Stimulated activated CD8-positive, alpha-beta memory T cell treated with anti-CD3 and anti-CD28 coated beads, Interleukin-2, amount 100 ng/mL, for 48 hours (primary cell): ENCODE results near the gene LEKR1.

ENCODE experiments used
- DNase-seq, 2 donors: peaks; one replicate each; pipeline ENCODE4 v3.0.0-alpha.2; 2020; ENCODE audit warnings: low read depth in 2 of 2

LEKR1 gene

DNA sequence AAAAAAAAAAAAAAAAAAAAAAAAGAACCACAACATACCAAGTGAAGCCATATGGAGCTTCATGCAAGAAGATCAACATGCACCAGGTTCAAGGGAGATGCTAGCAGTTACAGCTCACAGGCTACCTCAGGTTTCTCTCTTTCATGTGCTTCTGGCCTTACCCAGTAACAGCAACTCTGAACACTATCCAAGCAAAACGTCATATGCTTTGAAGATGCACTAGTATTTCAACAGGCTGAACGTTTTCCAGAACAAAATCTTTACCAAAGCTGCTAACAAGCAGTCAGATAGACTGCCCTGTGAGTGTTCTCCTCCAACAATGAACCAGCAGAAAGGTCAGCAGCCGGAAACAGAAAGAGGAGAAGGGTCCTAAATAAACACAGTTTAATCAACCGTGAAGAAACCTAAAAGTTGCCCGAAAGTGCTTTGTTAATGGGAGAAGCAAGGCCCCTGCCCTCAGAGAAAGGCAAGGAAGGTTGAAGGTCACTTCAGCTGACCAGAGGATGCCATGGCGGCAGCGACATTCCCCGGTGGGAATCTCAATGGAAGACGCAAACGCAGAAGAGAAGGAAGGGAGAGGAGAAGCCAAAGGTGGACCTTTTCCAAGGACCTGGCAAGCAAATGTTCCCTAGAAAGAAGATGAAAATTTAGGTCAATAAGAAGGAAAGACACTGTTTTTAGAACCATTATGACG is 253.7 kb downstream of the LEKR1 start:
- DNase-seq, result no peak

DNA sequence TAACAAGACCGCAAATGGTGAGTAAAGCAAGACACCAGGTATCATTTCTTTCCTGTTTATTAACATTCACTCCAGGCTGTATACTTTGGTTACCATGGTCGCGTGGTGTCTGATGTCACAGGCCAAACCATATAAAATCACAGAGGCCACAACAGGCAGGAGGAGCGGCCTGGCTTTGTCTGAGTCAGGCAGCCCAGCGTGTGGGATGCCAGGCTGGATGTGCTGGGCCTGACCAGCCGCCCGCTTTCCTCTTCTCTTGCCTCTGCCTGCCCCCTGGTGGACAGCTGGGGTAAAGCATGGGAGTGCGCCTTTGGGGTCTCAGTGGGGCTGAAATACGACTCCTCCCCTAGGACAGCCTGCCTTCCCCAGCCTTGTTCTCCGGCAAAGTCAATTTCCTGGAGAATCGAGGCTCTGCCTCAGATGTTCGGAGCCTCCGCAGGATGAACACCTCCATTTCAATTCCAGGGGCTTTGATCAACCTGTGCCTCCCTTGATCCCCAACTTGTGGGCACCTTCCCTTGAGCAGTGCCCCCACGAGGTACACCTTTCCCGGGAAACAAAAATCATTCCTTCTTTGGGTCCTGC is 255.6 kb downstream of the LEKR1 start:
- DNase-seq, result peak; percentile 82 to 86

DNA sequence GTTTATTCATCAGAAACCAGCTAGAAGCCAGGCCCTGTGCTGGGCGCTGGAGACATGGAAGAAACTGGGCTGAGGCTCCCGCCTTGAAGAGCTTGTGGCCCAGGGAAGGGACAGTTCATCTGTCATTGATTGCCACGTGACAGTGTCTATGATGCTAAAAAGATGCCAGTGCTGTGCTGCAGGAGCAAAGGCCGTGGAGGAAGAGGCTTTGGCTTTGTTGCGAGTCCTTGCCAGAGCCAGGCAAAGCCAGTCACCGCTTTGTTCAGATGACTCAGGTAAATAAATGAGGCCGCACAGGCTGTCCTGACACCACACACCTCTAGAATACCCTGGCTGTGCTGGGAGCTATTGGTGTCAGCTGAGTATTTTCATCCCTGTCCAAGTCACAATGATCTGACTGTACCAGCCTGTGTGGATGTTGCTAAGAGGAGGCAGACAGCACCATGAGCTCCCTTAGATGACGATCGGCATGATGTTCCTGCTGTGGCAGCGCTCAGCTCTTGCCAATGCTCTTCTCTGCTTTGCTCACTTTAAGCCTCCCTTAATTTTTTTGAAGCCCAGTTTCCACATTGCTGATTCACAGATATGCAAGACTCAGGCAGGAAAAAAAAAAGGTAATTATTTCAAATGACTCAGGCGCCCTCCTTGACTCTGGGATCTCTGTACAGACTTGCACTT is 256.3 kb downstream of the LEKR1 start:
- no peak for DNase-seq

GRCh38 chr3:157083824-157084223 is 257.7 kb downstream of the LEKR1 start:
- DNase-seq, result no peak

DNA sequence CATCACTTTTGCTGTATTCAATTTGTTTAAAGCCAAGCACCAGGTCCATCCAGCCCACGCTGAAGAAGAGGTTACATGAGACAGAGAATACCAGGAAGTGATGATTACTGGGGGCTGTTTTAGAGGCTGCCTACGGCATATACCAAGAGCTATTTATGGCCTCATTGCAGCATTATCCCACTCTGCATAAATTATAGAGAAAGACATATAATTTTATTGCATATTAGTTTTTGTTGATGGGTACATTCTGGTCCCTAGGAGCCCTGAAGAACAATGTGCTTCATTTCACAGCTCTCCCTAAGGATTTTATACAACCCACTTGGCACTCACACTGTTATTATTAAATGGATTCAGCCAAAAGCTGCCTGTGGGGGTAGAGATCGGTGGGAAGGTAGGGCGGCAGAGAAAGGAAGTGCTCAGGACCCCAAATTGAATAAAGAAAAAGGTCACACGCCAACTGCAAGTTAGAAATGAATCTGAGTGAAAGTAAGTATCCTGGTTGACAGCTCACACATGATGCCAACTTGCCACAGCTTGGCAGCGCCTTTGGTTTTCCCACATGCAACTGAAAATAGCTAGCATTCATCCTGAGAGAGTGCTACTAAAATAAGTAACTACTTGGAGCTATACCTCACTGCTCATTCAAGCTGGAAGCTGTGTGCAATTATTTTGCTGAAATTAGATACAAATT is 260.1 kb downstream of the LEKR1 start:
- DNase-seq, result no peak

GRCh38 chr3:157086775-157087174 is 260.6 kb downstream of the LEKR1 start:
- no peak for DNase-seq

GRCh38 chr3:157087373-157087772 is 261.2 kb downstream of the LEKR1 start:
- no peak for DNase-seq

GRCh38 chr3:157087780-157088600 is 261.8 kb downstream of the LEKR1 start:
- no peak for DNase-seq

GRCh38 chr3:157088601-157089454 is 262.7 kb downstream of the LEKR1 start:
- peak; percentile 89 to 90 for DNase-seq

DNA sequence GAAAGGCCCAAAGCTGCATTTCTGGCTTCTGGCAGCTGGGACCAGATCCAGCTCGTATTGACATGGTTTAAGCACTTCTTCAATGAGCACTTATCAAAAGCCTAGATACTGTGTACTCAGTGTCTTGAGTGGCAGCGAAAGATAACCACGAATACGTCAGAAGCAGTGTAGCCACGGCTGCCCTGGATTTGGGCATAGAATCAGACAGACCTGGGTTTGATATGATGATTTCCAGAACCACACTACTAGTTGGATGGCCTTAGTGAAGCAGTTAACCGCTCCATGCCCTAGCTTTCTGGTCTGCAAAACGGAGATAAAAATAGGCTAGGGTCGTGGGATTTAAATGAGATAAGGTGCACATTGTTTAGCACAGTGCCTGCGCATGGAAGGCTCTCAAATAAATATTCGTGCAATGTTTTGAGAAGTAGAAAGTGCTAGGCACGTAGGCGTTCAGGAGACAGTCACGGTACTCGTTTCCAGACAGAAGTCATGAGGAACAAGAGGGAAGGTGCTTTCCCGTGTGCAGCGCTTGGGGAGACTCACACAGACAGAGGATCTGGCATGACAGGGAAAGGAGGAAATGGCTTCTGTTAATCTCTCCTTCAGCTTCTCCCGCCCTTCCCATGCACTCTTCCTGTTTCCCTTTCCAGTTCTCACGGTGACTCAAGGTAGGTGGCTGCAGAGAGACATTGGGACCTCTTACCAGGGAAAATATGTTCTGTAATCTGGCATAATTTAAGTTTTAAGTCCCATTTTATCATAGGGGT is 263.5 kb downstream of the LEKR1 start:
- no peak for DNase-seq

DNA sequence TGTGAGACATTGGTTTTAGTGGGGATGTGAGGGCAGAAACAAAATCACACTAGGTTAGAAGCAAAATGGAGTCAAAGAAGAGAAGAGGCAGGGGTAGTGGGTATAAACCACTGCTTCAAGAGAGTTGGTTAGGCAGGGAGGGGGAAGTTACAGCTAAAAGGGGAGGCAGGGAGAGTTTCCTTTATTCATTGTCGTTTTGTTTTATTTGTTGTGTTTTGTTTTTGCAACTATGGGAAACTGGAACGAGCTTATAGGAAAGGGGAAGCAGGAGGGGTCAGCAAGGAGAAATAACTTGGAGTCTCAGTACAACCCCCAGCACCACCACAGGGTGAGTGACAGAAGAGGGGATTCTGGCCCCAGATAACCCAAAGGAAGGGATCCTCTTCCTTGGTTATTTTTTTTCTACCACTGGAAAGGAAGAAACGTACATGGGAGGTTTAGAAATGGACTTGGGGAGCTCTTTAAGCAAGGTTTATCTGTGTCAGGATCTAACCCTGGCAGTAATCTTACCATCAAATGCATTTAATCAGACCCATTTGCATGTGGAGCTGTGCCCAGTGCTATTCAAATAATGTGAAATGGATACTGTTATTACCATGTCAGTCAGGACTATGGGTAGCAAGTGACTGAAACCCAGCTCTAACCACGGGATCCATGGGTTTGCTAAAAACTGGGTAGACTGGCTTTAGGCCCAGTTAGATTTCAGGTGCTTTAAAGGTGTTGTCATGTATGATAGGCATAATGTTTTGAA is 265.1 kb downstream of the LEKR1 start:
- DNase-seq, result no peak

GRCh38 chr3:157092230-157092629 is 266.1 kb downstream of the LEKR1 start:
- DNase-seq, result no peak

DNA sequence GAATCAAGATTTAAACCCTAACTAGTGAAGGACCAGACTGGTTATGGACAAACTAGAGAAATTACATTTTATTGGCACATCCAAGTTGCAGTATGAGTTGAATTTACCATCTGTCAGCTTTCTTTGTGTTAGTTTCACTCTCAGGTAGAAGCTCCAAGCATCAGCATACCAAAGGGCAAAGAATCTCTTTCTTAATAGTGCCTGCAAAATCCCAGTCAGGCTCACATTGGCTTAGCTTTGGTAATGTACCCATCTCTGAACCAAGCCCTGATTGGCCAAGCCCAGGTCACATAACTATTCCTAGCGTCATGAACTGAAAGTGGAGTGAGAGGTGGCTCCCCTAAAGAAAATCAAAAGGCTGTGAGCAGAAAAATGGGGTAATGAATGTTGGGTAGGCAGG is 266.9 kb downstream of the LEKR1 start:
- DNase-seq, result no peak

DNA sequence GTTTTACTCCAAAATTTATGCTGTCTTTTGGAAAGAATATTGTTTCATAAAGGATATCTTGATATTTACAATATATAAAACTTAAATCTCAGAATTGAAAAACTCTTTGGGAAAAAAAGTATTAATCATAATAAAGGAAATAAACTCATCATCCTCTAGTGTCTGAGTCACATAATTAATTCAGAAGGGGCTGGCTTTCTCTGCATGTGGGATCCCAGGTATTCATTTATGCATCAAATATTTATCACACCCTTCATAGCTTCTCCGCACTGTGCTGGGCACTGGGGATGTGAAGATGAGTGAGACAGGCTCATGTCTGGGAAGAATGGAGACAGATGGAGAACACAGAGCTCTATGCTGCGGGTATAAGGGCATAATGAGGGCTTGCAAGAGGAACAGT is 268.1 kb downstream of the LEKR1 start:
- DNase-seq, result no peak

DNA sequence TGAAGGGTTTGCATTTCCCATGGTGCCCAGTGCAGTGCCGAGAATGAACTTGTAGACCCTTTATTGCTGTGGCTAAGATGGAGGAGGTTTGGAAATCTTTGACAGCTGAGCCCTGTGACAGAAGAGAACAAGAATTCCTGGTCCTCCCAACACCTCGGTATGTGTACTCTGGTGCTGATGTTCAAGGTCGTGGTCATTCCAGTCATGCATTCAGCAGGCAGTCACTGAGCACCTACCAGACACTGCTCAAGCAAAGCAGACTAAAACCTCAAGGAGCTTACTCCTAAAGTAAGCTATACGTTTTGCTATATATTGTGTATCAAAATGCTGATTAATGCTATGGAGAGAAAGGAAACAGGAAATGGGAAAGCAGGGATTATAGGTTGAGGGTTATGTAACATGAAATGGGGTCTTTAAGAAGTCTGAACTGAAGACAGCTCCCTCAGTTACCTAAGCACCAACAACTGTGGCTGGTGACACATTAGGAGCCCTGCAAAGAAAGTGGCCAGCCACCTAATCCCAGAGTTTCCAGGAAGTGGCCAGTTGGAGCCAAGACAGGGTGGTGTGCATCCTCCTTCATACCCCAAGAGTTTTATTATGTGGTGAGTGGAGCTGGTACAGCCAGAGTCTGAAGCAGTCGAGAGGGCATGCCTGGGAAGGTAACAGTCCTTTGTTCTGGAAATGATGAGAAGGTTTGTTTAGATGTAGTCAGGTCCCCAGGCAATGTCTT is 268.8 kb downstream of the LEKR1 start:
- DNase-seq, result no peak
